GM18502 (cell line): ENCODE measurements around the gene ARHGAP26.

ENCODE experiments used
- ATAC-seq: cut with Tn5 transposase; IDR thresholded peaks from one replicate; pipeline ENCODE4 v1.9.1; 2021; ENCODE audit warnings: mild to moderate bottlenecking; ENCODE audit not compliant: unreplicated experiment, poor library complexity

The ARHGAP26 gene

GRCh38 chr5:143234162-143234842 is 464.1 kb downstream of the ARHGAP26 start:
- no peak for ATAC-seq

GRCh38 chr5:143235423-143235822 is 465.2 kb downstream of the ARHGAP26 start:
- ATAC-seq: no peak

DNA sequence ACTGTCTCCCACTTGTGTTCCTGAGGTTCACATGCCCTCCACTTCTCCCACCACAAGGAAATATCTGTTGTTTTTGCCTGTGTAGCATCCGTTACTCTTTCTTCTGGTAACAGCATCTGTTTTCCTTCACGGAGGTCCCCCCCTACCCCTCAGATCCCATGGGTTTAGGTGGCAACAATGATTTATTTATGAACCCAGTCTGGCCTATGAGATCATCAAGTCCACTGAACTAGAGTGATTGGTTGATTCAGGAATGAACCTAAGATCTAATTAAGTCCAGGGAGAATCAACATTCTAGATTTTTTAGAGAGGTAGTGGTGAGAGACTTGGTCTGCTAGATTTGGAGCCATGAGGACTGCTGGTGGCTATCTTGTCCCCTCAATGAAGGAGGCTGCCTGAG is 466.5 kb downstream of the ARHGAP26 start:
- no peak for ATAC-seq

- no peak for ATAC-seq
These were observed 467.5 kb downstream of the ARHGAP26 start for GRCh38 chr5:143237664-143238063.

GRCh38 chr5:143238620-143239019 is 468.4 kb downstream of the ARHGAP26 start:
- no peak for ATAC-seq

GRCh38 chr5:143239882-143240518 is 469.8 kb downstream of the ARHGAP26 start:
- ATAC-seq: no peak

- no peak for ATAC-seq
These were observed 471.7 kb downstream of the ARHGAP26 start for GRCh38 chr5:143241892-143242291.

GRCh38 chr5:143243103-143243502 is 472.9 kb downstream of the ARHGAP26 start:
- no peak for ATAC-seq

DNA sequence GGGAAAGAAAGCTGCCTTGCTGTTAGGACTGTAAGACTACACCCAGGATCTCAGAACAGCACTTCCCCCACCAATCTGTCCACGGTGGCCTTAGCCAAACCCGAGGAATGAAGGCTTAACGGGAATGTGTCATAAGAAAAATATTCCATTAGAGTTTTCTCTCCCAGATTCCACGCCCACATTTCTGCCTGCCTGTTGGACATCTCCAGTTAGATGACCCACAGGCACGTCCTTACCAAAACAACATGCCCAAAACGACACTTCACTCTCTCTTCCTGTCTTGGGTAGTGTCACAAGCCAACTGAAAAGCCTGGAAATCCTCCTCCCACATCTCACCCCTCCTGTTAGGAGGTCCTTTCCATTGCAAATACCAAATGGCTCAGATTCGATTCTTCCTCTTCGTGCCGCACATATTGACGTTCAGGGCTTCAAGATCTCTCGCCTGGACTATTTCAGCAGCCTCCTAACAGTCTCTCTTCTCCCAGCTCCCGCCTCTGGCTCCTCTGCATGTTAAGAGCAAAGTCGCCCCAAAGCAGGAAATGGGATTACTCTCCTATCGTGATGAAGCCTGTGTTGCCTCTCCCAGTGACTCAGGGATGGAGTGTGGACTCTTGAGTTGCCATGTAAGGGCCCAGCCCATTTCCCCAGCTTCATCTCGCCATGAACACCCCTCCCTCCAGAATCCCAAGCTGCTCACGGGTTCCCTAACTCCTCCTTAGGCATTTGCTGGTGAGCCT is 474.0 kb downstream of the ARHGAP26 start:
- ATAC-seq: no peak

DNA sequence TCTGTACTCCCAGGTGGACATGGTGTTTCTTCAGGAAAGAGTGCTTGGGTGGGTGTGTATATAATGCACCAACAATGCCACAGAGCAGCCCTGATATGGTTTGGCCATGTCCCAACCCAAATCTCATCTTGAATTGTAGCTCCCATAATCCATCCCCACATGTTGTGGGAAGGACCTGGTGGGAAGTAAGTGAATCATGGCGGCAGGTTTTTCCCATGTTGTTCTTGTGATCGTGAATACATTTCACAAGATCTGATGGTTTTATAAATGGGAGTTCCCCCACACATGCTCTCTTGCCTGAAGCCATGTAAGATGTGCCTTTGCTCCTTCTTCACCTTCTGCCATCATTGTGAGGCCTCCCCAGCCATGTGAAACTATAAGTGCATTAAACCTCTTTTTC is 474.8 kb downstream of the ARHGAP26 start:
- no peak for ATAC-seq

DNA sequence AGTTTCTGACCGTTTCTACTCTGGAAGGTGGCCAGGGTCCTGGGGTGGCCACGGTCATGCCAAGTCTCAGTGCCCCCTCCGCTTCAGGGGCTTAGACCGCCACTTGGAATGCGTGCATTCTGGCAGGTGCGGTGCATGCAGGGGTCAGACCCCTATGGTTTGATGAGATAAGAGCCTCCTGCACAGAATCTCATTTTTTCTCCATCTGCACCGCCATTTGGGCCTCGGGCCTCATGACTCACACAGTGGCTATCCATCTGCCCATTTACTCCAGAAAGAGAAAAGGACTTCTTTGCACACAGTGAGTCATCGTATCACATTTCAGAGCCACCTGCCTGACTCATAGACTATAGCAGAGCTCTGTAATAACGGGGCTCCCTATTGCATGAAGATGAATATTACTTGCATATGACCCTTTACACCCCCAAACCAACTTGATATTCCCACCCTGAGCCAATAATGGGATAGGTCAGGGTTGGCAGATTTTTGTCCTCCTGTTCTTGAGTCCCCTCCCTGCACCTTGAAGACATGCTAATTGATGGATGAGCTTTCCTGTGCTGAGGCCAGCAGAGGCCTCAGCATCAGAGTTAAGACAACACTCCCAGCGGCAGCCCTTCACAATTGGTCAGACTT is 475.9 kb downstream of the ARHGAP26 start:
- no peak for ATAC-seq

GRCh38 chr5:143247134-143247815 is 477.1 kb downstream of the ARHGAP26 start:
- no peak for ATAC-seq

DNA sequence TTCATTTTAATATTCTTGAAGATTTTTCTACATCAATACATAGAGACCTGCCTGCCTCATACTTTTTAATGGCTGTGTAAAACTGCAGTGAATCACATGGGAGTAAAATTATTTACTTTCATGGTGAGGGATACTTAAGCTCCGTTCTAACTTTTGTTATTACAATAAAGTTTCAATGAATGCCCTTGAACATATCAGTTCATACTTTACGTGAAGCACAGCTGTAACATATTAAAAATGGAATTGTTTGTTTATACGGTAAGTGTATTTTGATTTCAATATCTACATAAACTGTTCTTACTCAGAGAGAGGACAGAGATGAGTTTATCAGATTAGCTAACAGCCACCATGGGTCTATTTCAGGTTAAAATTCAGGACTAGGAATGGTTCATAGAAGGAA is 478.2 kb downstream of the ARHGAP26 start:
- ATAC-seq: no peak

DNA sequence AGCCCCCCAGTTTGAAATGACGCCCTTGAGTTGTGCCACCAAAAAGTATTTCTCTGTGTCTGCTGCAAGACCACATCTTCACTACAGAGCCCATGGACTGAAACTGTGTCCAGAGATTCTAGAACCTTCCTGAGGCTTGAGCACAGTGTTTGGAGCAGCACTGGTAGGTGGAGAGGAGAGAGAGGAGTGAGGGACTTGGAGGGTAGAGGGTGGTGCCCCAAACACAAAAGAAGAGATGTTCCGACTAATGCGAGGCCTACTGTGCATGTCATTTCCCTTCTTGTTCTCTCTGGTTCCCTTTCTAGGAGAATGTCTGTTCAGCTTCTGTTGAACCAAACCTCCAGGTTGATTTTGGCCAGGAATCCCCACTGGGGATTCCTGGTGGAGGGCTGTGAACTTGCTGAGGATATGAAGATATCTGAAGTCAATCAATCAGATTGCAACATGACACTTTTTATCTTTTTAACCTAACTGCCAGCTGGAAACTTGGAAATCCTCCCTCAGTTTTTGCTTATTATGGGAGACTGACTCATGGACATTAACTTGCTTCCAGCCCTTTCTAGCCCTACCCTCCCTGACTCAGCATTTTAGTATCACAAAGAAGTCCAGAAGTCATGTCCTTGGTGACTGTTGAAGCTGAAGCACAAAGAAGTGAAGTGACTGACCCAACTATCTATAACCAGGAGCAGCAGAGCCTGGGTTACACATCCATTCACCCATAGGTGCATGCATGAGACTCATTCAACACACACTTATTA is 478.8 kb downstream of the ARHGAP26 start:
- ATAC-seq: no peak

DNA sequence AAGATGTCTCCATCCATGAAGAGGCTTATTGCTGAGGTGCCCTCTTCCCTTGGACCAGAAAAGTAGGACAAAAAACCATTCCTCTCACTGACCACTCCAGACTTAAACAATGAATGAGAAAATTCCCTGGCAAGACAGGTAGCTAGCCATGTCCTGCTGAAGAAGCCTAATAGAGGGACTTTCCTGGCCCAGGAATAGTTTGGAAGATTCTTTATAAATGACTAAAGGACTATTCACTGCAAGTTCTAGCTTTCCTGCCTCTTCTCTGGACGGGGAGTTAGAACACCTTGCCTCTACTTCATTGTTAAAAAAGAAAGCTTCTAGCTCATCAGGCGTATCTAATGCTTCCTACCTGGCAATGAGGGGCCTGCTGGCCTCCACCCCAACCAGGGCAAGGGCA is 479.7 kb downstream of the ARHGAP26 start:
- no peak for ATAC-seq

- ATAC-seq: peak; percentile 71
These were observed 481.0 kb downstream of the ARHGAP26 start for GRCh38 chr5:143251190-143251589.

- ATAC-seq: peak; percentile 20
These were observed 481.8 kb downstream of the ARHGAP26 start for GRCh38 chr5:143251946-143252345.

- no peak for ATAC-seq
These were observed 484.6 kb downstream of the ARHGAP26 start for GRCh38 chr5:143254819-143255218.

DNA sequence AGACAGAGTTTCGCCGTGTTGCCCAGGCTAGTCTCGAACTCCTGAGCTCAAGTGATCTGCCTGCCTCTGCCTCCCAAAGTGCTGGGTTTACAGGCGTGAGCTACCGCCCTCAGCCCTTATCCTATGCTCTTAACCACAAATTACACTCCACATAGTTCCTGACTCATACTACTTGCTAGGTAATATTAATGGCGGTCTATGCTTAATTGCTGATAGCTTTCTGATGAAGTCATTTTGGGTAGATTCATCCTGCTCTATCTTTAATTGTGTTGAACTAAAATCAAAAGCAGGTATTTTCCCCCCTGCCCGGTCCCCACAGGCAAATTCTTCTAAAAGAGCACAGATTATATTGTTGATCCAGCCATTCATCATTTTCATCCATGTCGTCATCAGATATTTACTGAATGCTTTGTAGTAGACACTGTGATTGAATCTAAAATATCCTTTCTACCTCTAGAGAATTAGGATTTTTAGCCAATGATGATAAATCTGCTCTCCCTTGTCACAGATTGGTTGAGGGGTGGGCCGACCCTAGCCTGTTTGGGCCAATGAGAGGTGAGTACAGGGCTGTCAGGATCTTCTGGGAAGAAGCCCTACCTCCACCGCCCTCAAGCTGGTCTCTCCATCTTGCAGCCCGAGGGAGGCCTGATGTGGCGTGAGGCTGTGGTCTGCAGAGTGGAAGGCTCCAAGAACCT is 488.5 kb downstream of the ARHGAP26 start:
- no peak for ATAC-seq
